Measurements from ENCODE around the gene NDE1.
"Not testable (repeated sequence)": the region's sequence is repeated elsewhere in the genome, so short reads cannot be mapped to it uniquely, and the experiment has no call there.

Gene NDE1

DNA sequence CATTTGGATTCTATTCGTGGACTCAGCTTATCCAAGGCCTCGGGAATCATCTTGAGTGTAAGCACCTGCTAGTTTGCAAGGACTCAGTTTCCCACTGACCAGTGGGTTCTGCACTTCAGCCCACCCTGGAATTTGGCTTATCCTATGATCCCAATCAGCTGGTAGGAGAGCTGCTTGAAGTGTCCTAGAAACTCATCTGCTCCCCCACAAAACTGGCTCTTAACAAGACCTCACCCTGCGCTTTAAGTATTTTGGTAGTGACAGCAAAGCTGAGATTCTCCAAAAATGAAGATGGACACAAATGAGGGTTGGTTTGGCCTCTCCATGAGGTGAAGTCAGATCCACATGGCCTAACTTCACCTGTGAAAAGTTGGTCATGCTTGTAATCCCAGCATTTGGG lies 57.3 kb downstream of the NDE1 start:
- H3K27ac Mint-ChIP-seq = no peak overlapping the region
- peaks cover 15% of the 10 kb centered on the region for H3K4me1 Mint-ChIP-seq
- CTCF ChIA-PET = no interaction called here
- H3K4me3 Mint-ChIP-seq = no peak overlapping the region
- H3K27me3 Mint-ChIP-seq = no peaks in the 10 kb centered on the region
- peaks cover 28% of the 10 kb centered on the region for H3K36me3 Mint-ChIP-seq
- H3K9me3 Mint-ChIP-seq = no peaks in the 10 kb centered on the region
- DNase-seq = no peak

DNA sequence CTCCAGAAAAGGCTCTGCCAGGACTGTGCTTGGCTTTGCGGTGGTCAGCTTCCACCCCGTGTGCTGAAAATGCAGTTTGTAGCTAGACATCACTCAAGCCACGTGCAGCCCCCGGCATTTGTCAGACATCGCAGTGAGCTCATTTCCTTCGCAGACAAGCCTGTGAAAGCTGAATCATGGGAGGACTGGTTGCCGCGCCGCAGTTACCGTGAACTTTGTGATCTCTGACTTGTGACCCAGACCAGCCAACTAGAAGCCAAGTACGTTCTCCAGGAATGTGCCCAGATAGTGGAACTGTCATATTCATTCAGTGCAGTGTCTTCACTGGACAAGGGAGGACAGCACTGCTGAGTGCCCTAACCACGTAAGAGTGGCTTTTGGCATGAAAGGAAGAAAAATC lies 58.1 kb downstream of the NDE1 start:
- peak overlapping the region; percentile 72 for H3K27ac Mint-ChIP-seq
- H3K9me3 Mint-ChIP-seq = no peaks in the 10 kb centered on the region
- CTCF ChIA-PET = no interaction called here
- peaks cover 28% of the 10 kb centered on the region for H3K36me3 Mint-ChIP-seq
- H3K4me3 Mint-ChIP-seq = no peak overlapping the region
- peaks cover 11% of the 10 kb centered on the region for H3K4me1 Mint-ChIP-seq
- DNase-seq = no peak
- H3K27me3 Mint-ChIP-seq = no peaks in the 10 kb centered on the region

DNA sequence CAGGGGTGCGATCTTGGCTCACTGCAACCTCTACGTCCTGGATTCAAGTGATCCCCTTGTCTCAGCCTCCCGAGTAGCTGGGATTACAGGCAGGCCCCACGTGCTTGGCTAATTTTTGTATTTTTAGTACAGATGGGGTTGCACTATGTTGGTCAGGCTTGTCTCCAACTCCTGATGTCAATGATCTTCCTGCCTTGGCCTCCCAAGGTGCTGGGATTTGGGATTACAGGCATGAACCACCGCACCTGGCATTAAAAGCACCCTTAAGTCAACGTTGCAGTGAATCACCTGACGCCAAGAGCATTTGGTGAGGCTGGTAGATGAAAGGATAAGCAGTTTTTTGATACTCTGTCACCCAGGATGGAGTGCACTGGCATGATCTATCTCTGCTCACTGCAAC lies 59.0 kb downstream of the NDE1 start:
- CTCF ChIA-PET = no interaction called here
- H3K27me3 Mint-ChIP-seq = no peaks in the 10 kb centered on the region
- peaks cover 3% of the 10 kb centered on the region for H3K4me1 Mint-ChIP-seq
- no peak for DNase-seq
- no peak overlapping the region for H3K4me3 Mint-ChIP-seq
- H3K27ac Mint-ChIP-seq = no peak overlapping the region
- peaks cover 26% of the 10 kb centered on the region for H3K36me3 Mint-ChIP-seq
- H3K9me3 Mint-ChIP-seq = no peaks in the 10 kb centered on the region

DNA sequence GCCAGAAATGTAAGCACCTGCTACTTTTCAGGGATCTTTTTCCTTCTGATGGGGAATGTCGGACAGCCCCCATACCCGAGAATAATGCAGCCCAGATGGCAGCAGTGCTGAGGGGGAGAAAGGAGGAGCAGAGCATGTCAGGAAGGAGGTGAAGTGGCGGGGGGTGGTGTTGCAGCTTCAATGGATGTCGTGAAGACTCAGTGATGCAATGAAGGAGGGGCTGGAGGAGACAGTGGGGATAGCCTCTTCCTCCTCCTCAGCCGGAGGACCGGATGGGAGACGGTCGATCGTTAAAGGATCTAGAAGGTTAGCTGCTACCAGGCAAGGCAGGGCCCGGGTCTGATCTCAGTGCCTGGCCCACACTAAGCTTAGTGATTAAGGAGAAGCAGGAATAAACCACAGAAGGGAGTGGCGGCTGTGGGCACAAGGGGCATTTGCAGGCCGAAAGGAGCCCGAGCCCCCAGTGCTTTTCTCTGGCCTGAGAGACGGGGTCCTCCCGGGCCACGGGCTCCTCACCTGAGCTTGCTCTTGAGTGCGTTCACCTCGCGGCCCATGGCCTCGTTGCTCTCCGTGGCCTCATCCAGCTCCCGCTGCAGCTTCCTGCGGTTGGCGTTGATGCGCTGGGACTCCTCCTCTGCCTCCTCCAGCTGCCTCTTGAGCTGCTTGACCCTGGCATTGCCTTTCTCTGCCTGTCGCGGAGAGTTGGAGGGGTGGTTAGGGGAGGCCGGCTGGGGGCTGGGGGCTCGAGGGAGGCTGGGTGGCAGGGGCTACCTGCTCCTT lies 64.5 kb downstream of the NDE1 start:
- Mint-ChIP-seq H3K9me3 (no peaks in the 10 kb centered on the region), H3K27ac (no peak overlapping the region), H3K27me3 (no peaks in the 10 kb centered on the region), H3K4me1 (no peaks in the 10 kb centered on the region), H3K36me3 (peaks cover 22% of the 10 kb centered on the region), H3K4me3 (no peak overlapping the region)
- DNase-seq = no peak
- CTCF ChIA-PET = interaction anchor here (2.4 kb wide), 1 partner anchor 10 kb away, joined by 8 read pairs; no protein-coding TSS in a partner anchor

DNA sequence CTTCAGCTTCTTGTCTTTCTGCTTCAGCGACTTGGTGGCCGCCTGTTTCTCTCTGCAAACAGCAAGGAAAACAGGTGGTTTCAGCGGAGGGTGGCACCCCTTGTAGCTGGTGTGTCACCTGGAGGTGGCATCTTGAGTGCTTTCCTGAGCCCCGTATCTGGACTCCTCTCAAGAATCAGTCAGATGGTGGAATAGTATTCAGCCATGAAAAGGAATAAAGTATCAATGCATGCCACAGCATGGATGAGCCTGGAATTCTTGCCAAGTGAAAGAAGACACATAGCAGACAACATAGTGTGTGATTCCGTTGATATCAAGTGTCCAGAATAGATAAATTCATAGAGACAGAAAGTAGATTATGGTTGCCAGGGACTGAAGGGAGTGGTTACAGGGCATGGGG lies 65.2 kb downstream of the NDE1 start:
- DNase-seq = no peak
- H3K36me3 Mint-ChIP-seq = peaks cover 22% of the 10 kb centered on the region
- H3K4me3 Mint-ChIP-seq = no peak overlapping the region
- H3K27ac Mint-ChIP-seq = no peak overlapping the region
- CTCF ChIA-PET = interaction anchor here (2.4 kb wide), 1 partner anchor 11 kb away, joined by 8 read pairs; no protein-coding TSS in a partner anchor
- H3K27me3 Mint-ChIP-seq = no peaks in the 10 kb centered on the region
- no peaks in the 10 kb centered on the region for H3K4me1 Mint-ChIP-seq
- H3K9me3 Mint-ChIP-seq = no peaks in the 10 kb centered on the region

DNA sequence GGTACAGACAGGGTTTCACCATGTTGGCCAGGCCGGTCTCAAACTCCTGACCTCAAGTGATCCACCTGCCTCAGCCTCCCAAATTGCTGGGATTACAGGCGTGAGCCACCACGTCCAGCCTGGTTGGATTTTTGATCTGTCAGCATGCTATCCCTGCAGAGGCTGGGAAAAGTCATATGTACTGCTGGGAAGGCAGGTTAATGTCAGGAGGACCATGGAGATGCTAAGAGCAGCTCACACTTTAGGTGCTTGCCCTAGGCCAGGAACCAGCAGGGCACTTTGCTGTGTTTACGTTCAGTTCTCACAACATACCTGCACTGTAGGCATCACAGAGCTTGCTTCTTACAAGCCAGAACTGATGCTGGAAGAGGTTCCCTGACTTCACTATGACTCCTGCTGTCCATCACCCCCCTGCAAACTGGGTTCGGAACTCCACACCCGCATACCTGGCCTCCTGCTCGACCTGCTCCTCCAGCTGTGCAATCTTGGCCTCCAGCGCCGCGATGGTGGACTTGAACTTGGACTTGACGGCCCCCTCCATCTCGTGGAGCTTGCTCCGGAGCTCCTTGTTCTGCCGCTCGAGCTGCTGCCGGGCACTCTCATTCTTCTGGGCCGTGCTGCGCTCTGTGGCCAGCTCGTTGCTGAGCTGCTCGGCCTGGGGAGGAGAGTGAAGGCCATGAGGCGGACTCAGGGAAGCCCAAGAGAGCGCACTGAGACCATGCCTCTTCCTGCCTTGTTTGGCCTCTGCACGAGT lies 66.8 kb downstream of the NDE1 start:
- H3K4me3 Mint-ChIP-seq = no peak overlapping the region
- H3K27me3 Mint-ChIP-seq = no peaks in the 10 kb centered on the region
- no peaks in the 10 kb centered on the region for H3K9me3 Mint-ChIP-seq
- no peaks in the 10 kb centered on the region for H3K4me1 Mint-ChIP-seq
- no peak for DNase-seq
- no peak overlapping the region for H3K27ac Mint-ChIP-seq
- peaks cover 30% of the 10 kb centered on the region for H3K36me3 Mint-ChIP-seq
- CTCF ChIA-PET = no interaction called here

DNA sequence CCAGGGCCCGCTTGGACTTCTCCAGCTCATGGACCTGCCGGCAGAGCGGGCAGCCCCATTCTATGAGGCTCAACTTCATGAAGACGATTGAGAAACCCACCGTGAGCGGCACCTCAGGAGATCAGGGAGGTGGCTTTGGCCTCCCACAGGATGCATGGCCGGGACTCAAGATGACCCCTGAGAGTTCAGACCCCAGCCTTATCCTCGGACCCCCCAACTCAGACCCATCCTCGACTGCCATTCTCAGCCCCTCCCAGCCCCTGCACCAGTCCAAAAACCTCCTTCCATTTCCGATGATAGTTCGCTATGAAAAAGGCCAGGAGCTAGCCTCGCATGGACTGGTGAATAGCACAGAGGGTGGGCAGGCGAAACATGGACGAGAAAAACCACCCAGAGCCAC lies 71.0 kb downstream of the NDE1 start:
- H3K9me3 Mint-ChIP-seq = no peaks in the 10 kb centered on the region
- DNase-seq = no peak
- CTCF ChIA-PET = interaction anchor here (0.7 kb wide), 1 partner anchor 17 kb away, joined by 3 read pairs; no protein-coding TSS in a partner anchor
- no peak overlapping the region for H3K4me3 Mint-ChIP-seq
- no peaks in the 10 kb centered on the region for H3K4me1 Mint-ChIP-seq
- H3K27me3 Mint-ChIP-seq = no peaks in the 10 kb centered on the region
- no peak overlapping the region for H3K27ac Mint-ChIP-seq
- peaks cover 38% of the 10 kb centered on the region for H3K36me3 Mint-ChIP-seq

DNA sequence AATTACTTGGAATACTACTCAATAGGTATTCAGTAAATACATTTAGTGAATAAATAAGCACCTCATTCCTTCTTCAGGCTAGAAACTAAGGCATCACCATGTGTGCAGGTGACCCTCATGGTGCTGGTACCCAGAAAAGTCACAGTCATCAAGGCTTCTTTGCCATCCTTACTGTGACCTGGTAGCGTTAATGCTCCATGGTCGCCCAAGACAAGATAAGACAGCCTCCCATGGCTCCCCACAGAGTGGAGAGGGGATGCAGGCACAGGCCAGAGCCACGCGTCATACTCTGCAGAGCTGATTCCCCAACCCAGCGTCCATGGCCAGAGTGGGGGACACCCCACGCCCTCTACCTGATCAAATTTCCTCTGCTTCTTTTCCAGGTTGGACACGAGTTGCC lies 73.8 kb downstream of the NDE1 start:
- Mint-ChIP-seq H3K27ac (no peak overlapping the region), H3K9me3 (no peaks in the 10 kb centered on the region), H3K36me3 (peaks cover 44% of the 10 kb centered on the region), H3K4me3 (no peak overlapping the region), H3K27me3 (no peaks in the 10 kb centered on the region), H3K4me1 (no peaks in the 10 kb centered on the region)
- CTCF ChIA-PET = no interaction called here
- DNase-seq = no peak

DNA sequence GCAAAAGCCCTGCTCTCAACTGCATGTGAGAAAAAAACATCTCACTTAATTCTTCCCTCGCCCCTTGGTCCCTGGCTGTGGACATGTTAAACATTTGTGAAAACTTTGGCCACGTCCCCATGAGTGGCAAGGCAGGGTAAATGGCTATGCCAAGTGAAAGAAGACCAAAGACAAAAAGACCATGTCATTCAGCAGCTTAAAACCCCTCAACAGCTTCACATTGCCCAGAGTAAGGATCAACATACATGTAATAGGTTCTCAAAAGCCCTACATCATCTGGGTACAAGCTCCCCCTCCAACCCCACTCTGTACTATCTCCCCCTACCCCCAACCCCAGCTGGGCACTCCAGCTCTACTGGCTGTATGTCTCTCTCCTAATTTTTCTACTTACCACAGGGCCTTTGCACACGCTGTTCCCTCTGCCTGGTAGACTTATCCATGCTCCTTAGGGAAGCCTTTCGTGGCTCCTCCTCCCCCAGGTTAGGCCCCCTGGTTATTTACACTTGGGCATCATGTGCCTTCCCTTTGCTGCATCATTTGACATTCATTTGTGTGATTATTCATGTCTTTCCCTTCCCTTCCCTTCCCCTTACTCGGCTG lies 75.7 kb downstream of the NDE1 start:
- H3K27me3 Mint-ChIP-seq = no peaks in the 10 kb centered on the region
- H3K27ac Mint-ChIP-seq = no peak overlapping the region
- peaks cover 41% of the 10 kb centered on the region for H3K36me3 Mint-ChIP-seq
- no peaks in the 10 kb centered on the region for H3K9me3 Mint-ChIP-seq
- H3K4me3 Mint-ChIP-seq = no peak overlapping the region
- CTCF ChIA-PET = no interaction called here
- DNase-seq = no peak
- H3K4me1 Mint-ChIP-seq = no peaks in the 10 kb centered on the region

DNA sequence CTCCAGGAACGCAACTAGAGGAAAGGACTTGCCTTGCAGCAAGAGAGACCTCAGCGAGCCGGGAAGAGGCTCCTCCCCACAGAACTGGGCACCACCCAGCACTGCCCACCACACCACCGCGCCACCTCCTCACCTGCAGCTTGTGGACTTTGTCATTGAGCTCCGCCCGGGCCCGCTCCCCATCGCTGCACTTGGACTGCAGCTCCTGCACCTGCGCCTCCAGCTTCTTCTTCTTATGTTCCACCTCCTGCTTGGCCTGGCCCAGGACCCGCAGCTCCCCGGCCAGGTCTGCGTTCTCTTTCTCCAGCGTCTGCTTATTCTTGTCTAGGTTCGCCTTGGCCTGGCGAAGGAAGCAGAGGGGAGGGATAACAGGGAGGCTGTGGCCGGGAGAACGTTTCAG lies 76.7 kb downstream of the NDE1 start:
- peaks cover 32% of the 10 kb centered on the region for H3K36me3 Mint-ChIP-seq

DNA sequence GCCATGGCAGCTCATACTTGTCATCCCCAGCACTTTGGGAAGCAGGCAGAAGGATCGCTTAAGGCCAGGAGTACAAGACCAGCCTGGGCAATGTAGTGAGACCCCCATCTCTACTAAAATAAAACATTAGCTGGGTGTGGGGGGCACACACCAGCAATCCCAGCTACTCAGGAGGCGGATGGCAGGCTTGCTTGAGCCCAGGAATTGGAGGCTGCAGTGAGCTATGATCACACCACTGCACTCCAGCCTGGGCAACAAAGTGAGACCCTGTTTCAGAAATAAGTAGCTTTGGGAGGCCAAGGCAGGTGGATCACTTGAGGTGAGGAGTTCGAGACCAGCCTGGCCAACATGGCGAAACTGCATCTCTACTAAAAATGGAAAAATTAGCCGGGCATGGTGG lies 77.7 kb downstream of the NDE1 start:
- CTCF ChIA-PET, DNase-seq, H3K9me3 Mint-ChIP-seq, H3K27ac Mint-ChIP-seq, H3K27me3 Mint-ChIP-seq, H3K4me3 Mint-ChIP-seq, H3K4me1 Mint-ChIP-seq: not testable (repeated sequence)
- H3K36me3 Mint-ChIP-seq = peaks cover 28% of the 10 kb centered on the region

More for the DNA sequence above, 76.7 kb downstream of the NDE1 start:
- no peak overlapping the region for H3K27ac Mint-ChIP-seq
- no peak for DNase-seq
- H3K27me3 Mint-ChIP-seq = no peaks in the 10 kb centered on the region
- H3K9me3 Mint-ChIP-seq = no peaks in the 10 kb centered on the region
- CTCF ChIA-PET = no interaction called here
- H3K4me3 Mint-ChIP-seq = no peak overlapping the region
- H3K4me1 Mint-ChIP-seq = no peaks in the 10 kb centered on the region

DNA sequence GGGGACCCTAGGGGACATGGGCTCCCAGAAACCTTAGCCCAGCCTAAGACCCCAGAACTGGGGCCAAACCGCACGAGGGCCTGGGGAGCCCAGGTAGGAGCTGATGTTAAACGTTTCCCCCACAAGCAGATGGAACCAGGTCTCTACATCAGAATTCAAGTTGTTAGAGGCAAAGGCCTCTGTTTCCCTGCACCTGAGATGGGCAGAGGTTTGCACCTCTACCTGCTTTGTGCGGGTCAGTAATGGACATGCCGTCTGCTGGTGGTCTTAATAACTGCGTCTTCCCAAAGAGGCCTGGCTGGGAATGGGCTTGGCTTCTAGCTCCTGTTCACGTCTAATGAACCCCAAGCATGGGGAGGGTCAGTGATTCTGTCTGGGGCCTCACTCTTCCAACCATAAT lies 79.1 kb downstream of the NDE1 start:
- CTCF ChIA-PET = no interaction called here

DNA sequence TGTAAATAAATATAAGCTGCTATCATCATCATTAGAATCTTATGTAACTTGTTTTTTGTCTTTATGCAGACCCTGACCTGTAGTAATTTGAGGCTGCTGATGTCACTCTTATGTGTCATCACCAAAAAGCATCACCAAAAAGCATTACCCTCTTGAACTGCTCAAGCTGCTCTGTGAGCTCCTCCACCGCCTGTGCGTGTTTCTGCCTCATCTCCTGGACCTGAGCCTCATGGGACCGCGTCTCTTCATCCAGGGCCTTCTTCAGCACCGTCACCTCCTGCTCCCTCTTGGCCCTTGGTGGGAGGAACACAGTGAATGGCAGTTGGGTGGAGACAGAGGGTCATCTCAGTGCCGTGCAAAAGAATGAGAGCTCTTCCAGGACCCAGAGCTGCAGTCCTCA lies 82.4 kb downstream of the NDE1 start:
- peaks cover 4% of the 10 kb centered on the region for H3K4me1 Mint-ChIP-seq
- no peak overlapping the region for H3K4me3 Mint-ChIP-seq
- DNase-seq = no peak
- CTCF ChIA-PET = interaction anchor here (1.2 to 1.3 kb wide), 3 partner anchors 24 to 32 kb away, joined by 3 to 4 read pairs (median 4); no protein-coding TSS in a partner anchor
- no peaks in the 10 kb centered on the region for H3K9me3 Mint-ChIP-seq
- peaks cover 8% of the 10 kb centered on the region for H3K36me3 Mint-ChIP-seq
- no peaks in the 10 kb centered on the region for H3K27me3 Mint-ChIP-seq
- H3K27ac Mint-ChIP-seq = no peak overlapping the region

More for the DNA sequence above, 79.1 kb downstream of the NDE1 start:
- no peak for DNase-seq
- H3K4me3 Mint-ChIP-seq = no peak overlapping the region
- no peak overlapping the region for H3K27ac Mint-ChIP-seq
- no peaks in the 10 kb centered on the region for H3K27me3 Mint-ChIP-seq
- no peaks in the 10 kb centered on the region for H3K9me3 Mint-ChIP-seq
- H3K36me3 Mint-ChIP-seq = peaks cover 23% of the 10 kb centered on the region
- H3K4me1 Mint-ChIP-seq = no peaks in the 10 kb centered on the region

DNA sequence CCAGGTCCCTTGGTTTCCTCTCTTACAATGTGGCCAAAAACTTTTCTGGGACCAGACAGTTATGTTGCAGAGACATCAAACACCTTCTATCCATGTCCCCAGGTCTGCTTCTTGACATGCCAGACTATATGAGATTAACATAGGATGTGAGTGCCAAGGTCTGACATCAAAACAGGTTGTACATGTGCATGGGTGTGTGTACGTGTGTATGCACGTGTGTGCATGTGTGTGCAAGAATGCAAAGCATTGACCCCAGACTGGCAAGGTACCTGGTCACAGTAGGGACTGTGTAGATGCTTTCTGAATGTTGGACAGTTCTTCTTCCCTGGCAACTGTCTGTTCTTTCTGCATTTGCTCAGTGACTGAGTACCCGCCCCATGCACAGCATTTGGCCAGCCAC lies 85.6 kb downstream of the NDE1 start:
- H3K4me3 Mint-ChIP-seq = no peak overlapping the region
- CTCF ChIA-PET = no interaction called here
- peaks cover 4% of the 10 kb centered on the region for H3K4me1 Mint-ChIP-seq
- no peaks in the 10 kb centered on the region for H3K9me3 Mint-ChIP-seq
- no peaks in the 10 kb centered on the region for H3K27me3 Mint-ChIP-seq
- peaks cover 6% of the 10 kb centered on the region for H3K36me3 Mint-ChIP-seq
- peak overlapping the region; percentile 20 for H3K27ac Mint-ChIP-seq
- no peak for DNase-seq

DNA sequence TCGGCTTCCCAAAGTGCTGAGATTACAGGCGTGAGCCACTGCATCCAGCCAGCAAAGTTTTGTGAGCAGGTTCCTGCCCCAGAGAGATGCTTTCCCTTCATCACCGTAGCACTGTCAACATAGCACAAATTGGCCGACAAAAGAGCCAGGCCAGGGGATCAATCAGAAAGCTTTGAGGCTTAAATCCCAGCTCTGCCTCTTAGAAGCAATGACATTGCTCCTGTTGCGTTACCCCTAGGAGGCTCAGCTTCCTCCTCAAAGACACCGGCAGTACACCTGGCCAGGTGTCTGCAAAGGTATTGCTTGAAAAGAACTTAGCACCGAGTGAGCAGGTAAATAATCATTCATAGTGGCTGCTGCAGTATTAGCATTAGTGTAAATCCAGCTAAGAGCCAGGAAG lies 86.5 kb downstream of the NDE1 start:
- Mint-ChIP-seq H3K36me3 (peaks cover 15% of the 10 kb centered on the region), H3K9me3 (no peaks in the 10 kb centered on the region), H3K27ac (no peak overlapping the region), H3K4me1 (peaks cover 4% of the 10 kb centered on the region), H3K4me3 (no peak overlapping the region), H3K27me3 (no peaks in the 10 kb centered on the region)
- CTCF ChIA-PET = no interaction called here
- no peak for DNase-seq
